Mesendoderm (in vitro differentiated cells): ENCODE measurements around the gene GAS2L1.
A peak's percentile ranks its signal among the peaks of the same experiment; 100 is the strongest.

Experiments
- DNase-seq: peaks from one replicate; pipeline ENCODE4 v3.0.0; 2013
- H2AK5ac ChIP-seq: 2 replicates; pipeline ENCODE4 v1.6.1; 2013; ENCODE audit warnings: low read length, inconsistent platforms
- H2BK120ac ChIP-seq: 2 replicates; pipeline ENCODE4 v1.6.1; 2013; ENCODE audit warnings: low read depth, mild to moderate bottlenecking, low read length, moderate library complexity, mixed read lengths
- H2BK15ac ChIP-seq: replicated peaks from 2 replicates; pipeline ENCODE4 v1.6.1; 2013; ENCODE audit warnings: low read depth, mild to moderate bottlenecking, moderate library complexity
- H2BK5ac ChIP-seq: 2 replicates; pipeline ENCODE4 v1.6.1; 2013; ENCODE audit warnings: low read length, inconsistent platforms
- H3K18ac ChIP-seq: 2 replicates; pipeline ENCODE4 v1.6.1; 2013; ENCODE audit warnings: mild to moderate bottlenecking, low read length, mixed read lengths
- H3K23ac ChIP-seq: one replicate; pipeline ENCODE4 v1.6.1; 2013; ENCODE audit warnings: low read length
- H3K27ac ChIP-seq: 2 replicates; pipeline ENCODE4 v1.5.1; 2013; ENCODE audit warnings: low read depth, mild to moderate bottlenecking, inconsistent platforms, low read length, moderate library complexity
- H3K27me3 ChIP-seq: 2 replicates; pipeline ENCODE4 v1.6.1; 2013; ENCODE audit warnings: low read length, control low read depth, mild to moderate bottlenecking, inconsistent platforms; ENCODE audit not compliant: insufficient read depth, poor library complexity
- H3K36me3 ChIP-seq: 2 replicates; pipeline ENCODE4 v1.6.1; 2013; ENCODE audit warnings: low read length, inconsistent platforms; ENCODE audit not compliant: control insufficient read depth, insufficient read depth
- H3K4ac ChIP-seq: one replicate; pipeline ENCODE4 v1.6.1; 2013; ENCODE audit warnings: low read depth, mild to moderate bottlenecking, low read length, moderate library complexity
- H3K4me1 ChIP-seq: 2 replicates; pipeline ENCODE4 v1.6.1; 2013; ENCODE audit warnings: low read depth, low read length, inconsistent platforms; ENCODE audit not compliant: control insufficient read depth
- H3K4me2 ChIP-seq: 2 replicates; pipeline ENCODE4 v1.6.1; 2013; ENCODE audit warnings: low read length
- H3K4me3 ChIP-seq: 2 replicates; pipeline ENCODE4 v1.5.1; 2013; ENCODE audit warnings: mild to moderate bottlenecking, low read length
- H3K56ac ChIP-seq: one replicate; pipeline ENCODE4 v1.6.1; 2013; ENCODE audit warnings: low read length
- H3K79me1 ChIP-seq: 2 replicates; pipeline ENCODE4 v1.6.1; 2013; ENCODE audit warnings: low read length, inconsistent platforms
- H3K79me2 ChIP-seq: 2 replicates; pipeline ENCODE4 v1.6.1; 2013; ENCODE audit warnings: mild to moderate bottlenecking, low read length; ENCODE audit not compliant: control insufficient read depth, insufficient read depth
- H3K9ac ChIP-seq: 2 replicates; pipeline ENCODE4 v1.6.1; 2013; ENCODE audit warnings: low read length, inconsistent platforms
- H4K5ac ChIP-seq: one replicate; pipeline ENCODE4 v1.6.1; 2013; ENCODE audit warnings: low read length
- H4K8ac ChIP-seq: one replicate; pipeline ENCODE4 v1.6.1; 2013; ENCODE audit warnings: low read depth, mild to moderate bottlenecking, control low read depth, low read length, moderate library complexity
- WGBS: extraction: QIAGEN DNeasy Blood & Tissue Kit; methylation state at CpG from one replicate; pipeline ENCODE4 v1.1.7; 2013; ENCODE audit warnings: low lambda C conversion rate, missing lambda C conversion rate; ENCODE audit not compliant: insufficient coverage; ENCODE audit errors: extremely low coverage; 5-methylcytosine and 5-hydroxymethylcytosine counted together

GAS2L1 gene

DNA sequence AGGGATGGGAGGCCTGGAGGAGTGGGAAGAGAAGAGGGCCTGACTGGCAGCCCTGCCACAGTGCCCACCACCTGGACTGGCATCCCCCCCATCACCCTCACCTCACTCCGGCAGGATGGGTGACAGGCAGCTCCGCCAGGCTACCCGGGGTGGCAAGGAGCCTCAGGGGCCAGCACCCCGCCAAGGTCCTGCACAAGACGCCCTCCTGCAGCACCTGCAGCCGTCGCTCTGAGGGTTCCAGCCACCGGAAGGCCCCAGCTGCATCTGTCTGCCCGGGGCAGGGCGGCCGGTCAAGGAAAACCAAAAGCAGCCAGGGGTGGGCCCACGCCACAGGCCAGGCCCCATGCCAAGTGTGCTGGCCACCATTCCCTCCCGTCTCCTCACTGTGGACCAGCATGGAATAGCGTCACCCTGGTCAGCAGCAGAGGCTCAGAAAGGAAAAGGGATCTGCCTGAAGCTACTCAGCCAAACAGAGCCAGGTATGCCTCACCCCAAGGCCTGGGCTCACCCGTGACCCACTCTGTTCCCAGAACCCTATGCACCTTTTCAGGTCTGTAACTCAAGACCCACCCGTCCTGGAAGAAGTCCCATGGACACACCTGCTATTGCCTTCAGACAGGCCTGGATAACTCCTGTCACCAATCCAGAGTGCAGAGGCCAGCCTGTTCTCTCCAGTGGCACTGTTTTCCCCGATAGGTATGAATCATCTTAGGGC is 45.7 kb upstream of the GAS2L1 start:
- Histone ChIP-seq H2BK5ac (no peak overlapping the region), H4K5ac (no peak overlapping the region)
- no CpG with 5 or more reads among the region's 17 CpGs for WGBS

DNA sequence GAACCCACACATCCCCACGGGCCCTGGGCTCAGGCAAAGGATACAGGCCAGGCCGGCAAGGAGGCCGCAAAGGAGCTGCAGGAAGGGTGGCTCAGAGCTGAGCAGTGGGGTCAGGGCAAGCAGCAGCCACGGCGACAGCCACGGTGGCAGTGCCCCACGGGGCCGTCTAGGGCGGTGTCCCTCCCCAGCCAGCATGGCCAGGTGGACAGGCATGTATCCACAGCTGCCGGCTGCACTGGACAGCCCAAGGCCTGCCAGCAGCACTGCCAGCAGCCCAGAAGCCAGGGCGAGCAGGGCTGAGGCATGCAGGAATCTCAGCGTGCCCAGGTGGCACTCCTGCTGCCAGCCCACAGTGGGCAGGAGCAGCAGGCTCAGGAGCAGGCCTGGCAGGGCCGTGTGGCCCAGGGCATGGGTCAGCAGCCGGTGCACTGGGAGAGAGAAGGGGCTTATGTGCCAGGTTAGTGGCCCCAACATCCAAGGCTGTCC is 42.6 kb upstream of the GAS2L1 start:
- Histone ChIP-seq H3K36me3 (peaks cover 10% of the 10 kb centered on the region), H2AK5ac (no peak overlapping the region), H3K18ac (no peak overlapping the region), H2BK120ac (no peak overlapping the region), H3K56ac (no peak overlapping the region), H3K23ac (no peak overlapping the region), H3K27me3 (no peaks in the 10 kb centered on the region), H4K5ac (no peak overlapping the region), H4K8ac (no peak overlapping the region), H3K27ac (no peak overlapping the region), H2BK15ac (no peak overlapping the region), H3K4ac (no peak overlapping the region), H3K79me2 (peaks cover 25% of the 10 kb centered on the region), H3K4me3 (no peak overlapping the region), H3K79me1 (peaks cover 13% of the 10 kb centered on the region), H3K4me2 (no peak overlapping the region), H2BK5ac (no peak overlapping the region), H3K4me1 (peaks cover 6% of the 10 kb centered on the region), H3K9ac (no peak overlapping the region)
- no peak for DNase-seq
- no CpG with 5 or more reads among the region's 14 CpGs for WGBS

More for the DNA sequence above, 45.7 kb upstream of the GAS2L1 start:
- H2BK15ac ChIP-seq: no peak overlapping the region
- H3K9ac ChIP-seq: no peak overlapping the region
- no peak overlapping the region for H3K4me3 ChIP-seq
- no peak for DNase-seq
- H3K27ac ChIP-seq: no peak overlapping the region
- H3K23ac ChIP-seq: no peak overlapping the region
- H4K8ac ChIP-seq: no peak overlapping the region
- H3K4ac ChIP-seq: no peak overlapping the region
- H3K27me3 ChIP-seq: no peaks in the 10 kb centered on the region
- no peak overlapping the region for H2BK120ac ChIP-seq
- no peak overlapping the region for H3K4me2 ChIP-seq
- H2AK5ac ChIP-seq: no peak overlapping the region
- no peak overlapping the region for H3K18ac ChIP-seq
- H3K56ac ChIP-seq: no peak overlapping the region
- no peaks in the 10 kb centered on the region for H3K79me2 ChIP-seq
- peaks cover 7% of the 10 kb centered on the region for H3K36me3 ChIP-seq
- H3K4me1 ChIP-seq: no peaks in the 10 kb centered on the region
- H3K79me1 ChIP-seq: peaks cover 7% of the 10 kb centered on the region

DNA sequence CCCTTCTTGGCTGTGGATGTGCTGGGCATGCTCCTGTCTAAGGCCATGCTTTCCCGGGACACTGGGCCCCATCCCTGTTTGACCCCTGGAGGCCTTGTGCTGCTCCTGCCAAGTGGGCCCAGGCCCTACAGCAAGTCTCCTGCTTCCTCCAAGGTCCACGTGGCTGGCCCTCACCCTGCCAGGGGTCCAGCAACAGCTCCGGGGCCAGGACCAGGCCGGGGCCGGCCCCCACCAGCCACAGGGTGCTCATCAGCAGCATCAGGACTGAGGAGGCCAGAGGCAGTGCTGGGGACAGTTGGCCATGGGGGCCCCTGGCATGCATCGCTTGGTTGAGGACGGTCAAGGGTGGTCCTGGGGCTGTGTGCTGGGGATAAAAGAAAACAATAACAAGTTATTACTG is 41.1 kb upstream of the GAS2L1 start:
- Histone ChIP-seq H3K27ac (no peak overlapping the region), H4K5ac (no peak overlapping the region), H3K18ac (no peak overlapping the region), H2BK15ac (no peak overlapping the region), H3K4me1 (peaks cover 11% of the 10 kb centered on the region), H3K4me3 (no peak overlapping the region), H4K8ac (no peak overlapping the region), H3K27me3 (no peaks in the 10 kb centered on the region), H2BK5ac (no peak overlapping the region), H2AK5ac (no peak overlapping the region), H3K9ac (no peak overlapping the region), H3K56ac (no peak overlapping the region), H3K36me3 (peaks cover 13% of the 10 kb centered on the region), H3K4me2 (no peak overlapping the region), H3K23ac (no peak overlapping the region), H2BK120ac (no peak overlapping the region), H3K79me2 (peaks cover 39% of the 10 kb centered on the region), H3K4ac (no peak overlapping the region), H3K79me1 (peaks cover 13% of the 10 kb centered on the region)
- no CpG with 5 or more reads among the region's 7 CpGs for WGBS
- no peak for DNase-seq

DNA sequence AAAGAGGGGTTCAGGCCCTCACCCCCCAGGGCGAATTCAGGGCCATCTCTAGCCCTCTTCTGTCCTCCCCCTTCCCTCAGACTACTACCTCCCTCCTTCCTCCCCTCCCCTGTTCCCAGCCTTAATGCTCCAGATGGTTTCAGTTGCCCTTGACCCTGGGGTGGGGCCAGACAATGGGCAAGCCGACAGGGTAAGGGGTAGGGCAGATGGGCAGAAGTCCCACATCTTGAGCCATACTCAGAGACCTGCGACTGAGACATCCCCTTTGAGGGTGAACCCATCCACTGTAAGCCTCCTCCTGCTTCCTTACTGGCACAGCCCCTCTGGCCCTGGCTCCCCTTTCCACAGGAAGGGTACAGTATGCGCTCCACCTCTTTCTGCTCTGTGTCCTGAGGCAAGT is 40.5 kb upstream of the GAS2L1 start:
- no CpG with 5 or more reads among the region's 4 CpGs for WGBS
- Histone ChIP-seq H3K56ac (peak overlapping the region; percentile 95), H3K79me1 (peaks cover 13% of the 10 kb centered on the region), H3K9ac (peak overlapping the region; percentile 98), H4K5ac (no peak overlapping the region), H3K4me1 (peaks cover 11% of the 10 kb centered on the region), H3K27ac (peak overlapping the region; percentile 91), H3K27me3 (no peaks in the 10 kb centered on the region), H3K18ac (no peak overlapping the region), H2BK5ac (peak overlapping the region; percentile 72), H3K4ac (no peak overlapping the region), H3K23ac (peak overlapping the region; percentile 91), H3K4me2 (peak overlapping the region; percentile 14), H3K79me2 (peaks cover 46% of the 10 kb centered on the region), H3K4me3 (no peak overlapping the region), H4K8ac (no peak overlapping the region), H3K36me3 (peaks cover 13% of the 10 kb centered on the region), H2BK15ac (no peak overlapping the region), H2BK120ac (no peak overlapping the region), H2AK5ac (peak overlapping the region; percentile 75)
- no peak for DNase-seq

DNA sequence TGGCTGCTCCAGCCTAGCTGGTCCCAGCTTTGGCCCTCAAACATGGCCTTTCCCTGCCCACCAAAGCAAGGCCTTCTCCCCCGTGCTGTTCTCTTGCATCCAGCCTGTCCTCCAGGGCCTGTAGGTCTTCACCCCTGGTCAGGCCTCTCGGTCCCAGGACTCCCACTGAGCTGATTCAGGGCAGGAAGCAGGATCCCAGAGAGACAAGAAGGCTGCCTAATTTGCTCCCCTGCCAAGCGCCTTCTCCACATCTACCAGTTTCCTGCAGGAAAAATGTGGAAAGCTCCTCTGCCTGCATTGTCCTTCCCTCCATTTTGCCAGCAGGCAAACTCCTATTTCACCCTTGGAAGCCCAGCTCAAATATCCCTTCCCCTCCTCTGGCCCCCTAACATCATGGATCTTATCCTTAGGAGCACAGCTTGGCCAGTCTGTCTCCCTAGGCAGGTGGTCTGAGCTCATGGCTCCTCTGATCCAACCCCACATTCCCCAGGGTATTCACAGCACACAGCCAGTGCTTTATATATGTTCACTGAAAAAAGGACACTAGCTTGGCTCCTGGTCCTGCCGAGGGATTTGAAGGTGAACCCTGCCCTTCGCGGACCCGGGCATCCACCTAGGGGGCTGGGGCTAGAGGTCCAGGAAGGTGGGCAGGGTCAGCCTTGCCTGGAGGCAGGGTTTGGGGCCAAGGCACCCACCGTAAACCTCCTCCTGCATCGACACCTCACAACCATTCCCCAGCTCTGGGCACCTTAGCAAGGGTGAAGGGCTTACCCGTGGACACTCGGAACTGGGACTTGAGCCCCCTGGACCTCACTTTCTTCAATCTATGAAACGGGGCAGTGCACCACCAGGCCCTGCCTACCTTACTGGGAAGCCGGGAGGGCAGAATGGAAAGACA is 39.6 kb upstream of the GAS2L1 start:
- DNase-seq: peak; percentile 72
- H3K56ac ChIP-seq: peak overlapping the region; percentile 95
- peak overlapping the region; percentile 85 for H2BK120ac ChIP-seq
- H3K4me3 ChIP-seq: peak overlapping the region; percentile 67
- H3K79me1 ChIP-seq: peaks cover 13% of the 10 kb centered on the region
- peak overlapping the region; percentile 85 for H3K4me2 ChIP-seq
- H3K27me3 ChIP-seq: no peaks in the 10 kb centered on the region
- H3K18ac ChIP-seq: peak overlapping the region; percentile 96
- peaks cover 11% of the 10 kb centered on the region for H3K4me1 ChIP-seq
- peak overlapping the region; percentile 91 for H3K27ac ChIP-seq
- H3K36me3 ChIP-seq: peaks cover 13% of the 10 kb centered on the region
- peak overlapping the region; percentile 65 for H2AK5ac ChIP-seq
- H2BK5ac ChIP-seq: peak overlapping the region; percentile 90
- no peak overlapping the region for H4K8ac ChIP-seq
- peaks cover 54% of the 10 kb centered on the region for H3K79me2 ChIP-seq
- peak overlapping the region; percentile 61 for H3K23ac ChIP-seq
- H3K4ac ChIP-seq: peak overlapping the region; percentile 99
- no CpG with 5 or more reads among the region's 13 CpGs for WGBS
- H2BK15ac ChIP-seq: no peak overlapping the region
- H3K9ac ChIP-seq: peak overlapping the region; percentile 98
- H4K5ac ChIP-seq: peak overlapping the region; percentile 66
